ENCODE results near the gene BMPER. TPM values are rescaled to one million over a fixed set of nuclear protein-coding genes. Genes with fewer than 3 reads are reported as not detected.

BMPER gene
- total and polyA plus RNA-seq, 2 donors from 2014 or later: 0.60 to 0.80 TPM

DNA sequence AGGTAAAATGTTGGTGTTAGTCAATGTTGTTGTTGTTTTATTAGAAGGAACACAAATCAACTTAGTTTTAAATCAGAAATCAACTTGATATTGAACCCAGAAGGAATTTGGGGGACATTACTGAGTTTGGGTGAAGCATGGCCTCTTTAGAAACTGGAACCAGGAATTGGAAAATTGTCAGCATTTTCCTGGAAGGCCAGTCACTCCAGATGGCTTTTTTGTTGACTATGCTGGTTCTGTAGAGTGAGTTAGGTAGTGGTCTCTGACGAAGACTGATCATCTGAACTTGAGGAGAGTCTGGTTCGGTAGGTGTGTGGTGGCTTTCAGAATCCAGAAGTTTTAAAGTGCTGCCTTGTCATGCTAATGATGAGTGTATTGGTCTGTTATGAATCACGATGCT, 111.5 kb downstream of the BMPER start:
- intact Hi-C loops (cut with DNase I): no loop called here
- H3K4me1 ChIP-seq (ENCODE audit: control insufficient read depth in 2 of 3, insufficient read depth in 2 of 3, low read depth in 1 of 3, low read length in 3 of 3): no peaks in the 10 kb centered on the region
- no peaks in the 10 kb centered on the region for H3K9me3 ChIP-seq (ENCODE audit: control insufficient read depth in 2 of 3, insufficient read depth in 1 of 3, low read length in 3 of 3)
- no peaks in the 10 kb centered on the region for H3K27me3 ChIP-seq (ENCODE audit: control insufficient read depth, insufficient read depth, low read length)
- TF ChIP-seq, protein P1, sequence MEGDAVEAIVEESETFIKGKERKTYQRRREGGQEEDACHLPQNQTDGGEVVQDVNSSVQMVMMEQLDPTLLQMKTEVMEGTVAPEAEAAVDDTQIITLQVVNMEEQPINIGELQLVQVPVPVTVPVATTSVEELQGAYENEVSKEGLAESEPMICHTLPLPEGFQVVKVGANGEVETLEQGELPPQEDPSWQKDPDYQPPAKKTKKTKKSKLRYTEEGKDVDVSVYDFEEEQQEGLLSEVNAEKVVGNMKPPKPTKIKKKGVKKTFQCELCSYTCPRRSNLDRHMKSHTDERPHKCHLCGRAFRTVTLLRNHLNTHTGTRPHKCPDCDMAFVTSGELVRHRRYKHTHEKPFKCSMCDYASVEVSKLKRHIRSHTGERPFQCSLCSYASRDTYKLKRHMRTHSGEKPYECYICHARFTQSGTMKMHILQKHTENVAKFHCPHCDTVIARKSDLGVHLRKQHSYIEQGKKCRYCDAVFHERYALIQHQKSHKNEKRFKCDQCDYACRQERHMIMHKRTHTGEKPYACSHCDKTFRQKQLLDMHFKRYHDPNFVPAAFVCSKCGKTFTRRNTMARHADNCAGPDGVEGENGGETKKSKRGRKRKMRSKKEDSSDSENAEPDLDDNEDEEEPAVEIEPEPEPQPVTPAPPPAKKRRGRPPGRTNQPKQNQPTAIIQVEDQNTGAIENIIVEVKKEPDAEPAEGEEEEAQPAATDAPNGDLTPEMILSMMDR (IDR thresholded peaks at IDR 0.05; ENCODE audit: borderline replicate concordance, extremely low read depth, insufficient read depth): no peak
- H3K27ac ChIP-seq (ENCODE audit: low read depth in 2 of 2, low read length in 2 of 2): no peak overlapping the region
- DNase-seq (no peak), FAIRE-seq (no peak)
- H3K36me3 ChIP-seq (ENCODE audit: control insufficient read depth in 2 of 3, insufficient read depth in 3 of 3, low read length in 3 of 3): no peaks in the 10 kb centered on the region
- H3K4me3 ChIP-seq (ENCODE audit: low read length in 3 of 3): no peak overlapping the region
- no peak overlapping the region for H3K9ac ChIP-seq (ENCODE audit: low read length in 3 of 3)

DNA sequence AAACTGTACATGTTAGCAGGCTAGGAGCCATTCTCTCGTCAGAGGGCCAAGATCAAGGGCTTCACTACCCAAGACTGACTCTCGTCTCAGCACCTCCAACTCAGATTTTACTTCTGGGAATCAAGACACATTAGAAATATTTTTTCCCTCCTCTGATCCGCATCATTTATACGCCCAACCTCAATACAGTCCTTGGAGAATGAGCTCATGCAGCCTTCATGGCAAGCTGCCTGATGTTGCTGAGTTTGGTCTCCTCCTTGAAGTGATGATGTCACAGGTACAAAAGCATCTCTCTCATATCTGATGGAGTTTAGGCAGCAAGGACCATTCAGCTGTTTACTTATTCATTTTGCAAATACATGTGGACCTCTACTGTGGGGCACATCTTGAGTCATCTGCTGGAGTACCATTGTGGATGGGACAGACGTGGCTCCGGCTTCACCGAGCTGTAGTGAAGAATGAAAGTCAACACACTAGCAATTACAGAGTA, 114.0 kb downstream of the BMPER start:
- H3K9ac ChIP-seq (ENCODE audit: low read length in 3 of 3): no peak overlapping the region
- TF ChIP-seq, protein P1 (IDR thresholded peaks at IDR 0.05; ENCODE audit: borderline replicate concordance, extremely low read depth, insufficient read depth): no peak
- H3K27me3 ChIP-seq (ENCODE audit: control insufficient read depth, insufficient read depth, low read length): no peaks in the 10 kb centered on the region
- H3K4me3 ChIP-seq (ENCODE audit: low read length in 3 of 3): no peak overlapping the region
- H3K9me3 ChIP-seq (ENCODE audit: control insufficient read depth in 2 of 3, insufficient read depth in 1 of 3, low read length in 3 of 3): no peaks in the 10 kb centered on the region
- intact Hi-C loops (cut with DNase I): no loop called here
- no peak overlapping the region for H3K27ac ChIP-seq (ENCODE audit: low read depth in 2 of 2, low read length in 2 of 2)
- FAIRE-seq (no peak), DNase-seq (no peak)
- H3K4me1 ChIP-seq (ENCODE audit: control insufficient read depth in 2 of 3, insufficient read depth in 2 of 3, low read depth in 1 of 3, low read length in 3 of 3): no peaks in the 10 kb centered on the region
- H3K36me3 ChIP-seq (ENCODE audit: control insufficient read depth in 2 of 3, insufficient read depth in 3 of 3, low read length in 3 of 3): no peaks in the 10 kb centered on the region

DNA sequence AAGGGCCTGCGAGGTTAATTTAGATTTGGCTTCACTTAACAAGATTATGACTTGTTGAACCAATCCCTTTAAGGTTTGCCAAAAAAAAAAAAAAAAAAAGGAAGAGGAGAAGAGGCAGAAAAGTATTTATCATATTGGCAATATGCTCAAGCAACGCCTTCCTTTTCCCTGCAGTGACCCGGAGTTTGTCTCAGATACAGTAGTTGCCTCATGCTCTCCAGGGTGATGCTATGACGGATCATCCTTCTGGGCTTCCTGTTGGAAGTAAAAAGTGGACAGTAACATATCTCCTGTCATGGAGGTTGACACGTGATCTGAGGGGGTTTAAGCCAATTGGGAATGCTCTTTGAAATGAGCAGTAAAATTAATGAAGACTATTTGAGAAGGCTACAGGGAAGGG, 117.3 kb downstream of the BMPER start:
- H3K36me3 ChIP-seq (ENCODE audit: control insufficient read depth in 2 of 3, insufficient read depth in 3 of 3, low read length in 3 of 3): no peaks in the 10 kb centered on the region
- DNase-seq: no peak
- no peak overlapping the region for H3K9ac ChIP-seq (ENCODE audit: low read length in 3 of 3)
- H3K9me3 ChIP-seq (ENCODE audit: control insufficient read depth in 2 of 3, insufficient read depth in 1 of 3, low read length in 3 of 3): no peaks in the 10 kb centered on the region
- FAIRE-seq: no peak
- intact Hi-C loops (cut with DNase I): no loop called here
- no peak overlapping the region for H3K27ac ChIP-seq (ENCODE audit: low read depth in 2 of 2, low read length in 2 of 2)
- H3K27me3 ChIP-seq (ENCODE audit: control insufficient read depth, insufficient read depth, low read length): no peaks in the 10 kb centered on the region
- no peaks in the 10 kb centered on the region for H3K4me1 ChIP-seq (ENCODE audit: control insufficient read depth in 2 of 3, insufficient read depth in 2 of 3, low read depth in 1 of 3, low read length in 3 of 3)
- H3K4me3 ChIP-seq (ENCODE audit: low read length in 3 of 3): no peak overlapping the region
- TF ChIP-seq, protein P1 (IDR thresholded peaks at IDR 0.05; ENCODE audit: borderline replicate concordance, extremely low read depth, insufficient read depth): no peak

- H3K27ac ChIP-seq (ENCODE audit: low read depth in 2 of 2, low read length in 2 of 2): no peak overlapping the region
- no peaks in the 10 kb centered on the region for H3K4me1 ChIP-seq (ENCODE audit: control insufficient read depth in 2 of 3, insufficient read depth in 2 of 3, low read depth in 1 of 3, low read length in 3 of 3)
- H3K4me3 ChIP-seq (ENCODE audit: low read length in 3 of 3): no peak overlapping the region
- intact Hi-C loops (cut with DNase I): no loop called here
- no peaks in the 10 kb centered on the region for H3K9me3 ChIP-seq (ENCODE audit: control insufficient read depth in 2 of 3, insufficient read depth in 1 of 3, low read length in 3 of 3)
- no peaks in the 10 kb centered on the region for H3K36me3 ChIP-seq (ENCODE audit: control insufficient read depth in 2 of 3, insufficient read depth in 3 of 3, low read length in 3 of 3)
- DNase-seq: no peak
- TF ChIP-seq, protein P1 (IDR thresholded peaks at IDR 0.05; ENCODE audit: borderline replicate concordance, extremely low read depth, insufficient read depth): no peak
- no peak for FAIRE-seq
- no peak overlapping the region for H3K9ac ChIP-seq (ENCODE audit: low read length in 3 of 3)
- H3K27me3 ChIP-seq (ENCODE audit: control insufficient read depth, insufficient read depth, low read length): no peaks in the 10 kb centered on the region
Measured at GRCh38 chr7:34025600-34025999, 120.3 kb downstream of the BMPER start.
